ENCODE data around the gene OR13C4.
"Not testable (repeated sequence)": the region's sequence is repeated elsewhere in the genome, so short reads cannot be mapped to it uniquely, and the experiment has no call there.

GRCh38 chr9:104520241-104520640 is 6.8 kb downstream of the OR13C4 start:
- TF ChIP-seq POLR2AphosphoS5 (IDR thresholded peaks at IDR 0.05; ENCODE audit: borderline replicate concordance, low read depth, low read length); EZH2 (IDR thresholded peaks at IDR 0.05): not testable (repeated sequence)

Data from SK-N-MC (cell line).